BJ (cell line): ENCODE results near the gene NRL. TPM values are rescaled to one million over a fixed set of nuclear protein-coding genes. Genes with fewer than 3 reads are reported as not detected.
A peak's percentile ranks its signal among the peaks of the same experiment; 100 is the strongest.

Experiments used
- CTCF ChIA-PET: fragments of 350-600 bp; formaldehyde crosslinking; extraction: SDS; loops from one replicate; lab custom pipeline; 2021; ENCODE audit warnings: antibody characterized with exemption, inconsistent platforms; lab: Yijun Ruan, JAX
- POLR2A ChIA-PET: fragments of 300-600 bp; sonication (Branson Sonifier 250); formaldehyde crosslinking; extraction: SDS; loops from one replicate; lab custom pipeline; 2021; ENCODE audit warnings: antibody characterized with exemption; lab: Charles Lee
- DNase-seq: peaks from one replicate; pipeline ENCODE4 v3.0.0-alpha.2; 2011; ENCODE audit warnings: low read depth
- H3K27me3 ChIP-seq: 2 replicates; pipeline ENCODE4 v1.6.0; 2011; ENCODE audit warnings: low read length; ENCODE audit not compliant: control insufficient read depth, insufficient read depth
- H3K36me3 ChIP-seq: 2 replicates; pipeline ENCODE4 v1.5.1; 2011; ENCODE audit warnings: low read length; ENCODE audit not compliant: control insufficient read depth, insufficient read depth
- H3K4me3 ChIP-seq: 2 replicates; pipeline ENCODE4 v1.5.1; 2011; ENCODE audit warnings: low read depth, mild to moderate bottlenecking, control low read depth, low read length
- polyA plus RNA-seq: library from polyadenylated mRNA; depleted of rRNA; stranded (reverse); fragments of >200 nt; gene quantifications from 2 replicates; pipeline ENCODE4 v1.2.3, GENCODE V29; 2011
- TF ChIP-seq, protein P1 (sequence below): IDR thresholded peaks from 2 replicates; pipeline ENCODE4 v1.5.1; 2011; ENCODE audit warnings: low read depth, mild to moderate bottlenecking, control low read depth, inconsistent platforms, low read length, moderate library complexity; ENCODE audit not compliant: insufficient read depth

NRL gene
- polyA plus RNA-seq, 1 experiment = 0.91 TPM

DNA sequence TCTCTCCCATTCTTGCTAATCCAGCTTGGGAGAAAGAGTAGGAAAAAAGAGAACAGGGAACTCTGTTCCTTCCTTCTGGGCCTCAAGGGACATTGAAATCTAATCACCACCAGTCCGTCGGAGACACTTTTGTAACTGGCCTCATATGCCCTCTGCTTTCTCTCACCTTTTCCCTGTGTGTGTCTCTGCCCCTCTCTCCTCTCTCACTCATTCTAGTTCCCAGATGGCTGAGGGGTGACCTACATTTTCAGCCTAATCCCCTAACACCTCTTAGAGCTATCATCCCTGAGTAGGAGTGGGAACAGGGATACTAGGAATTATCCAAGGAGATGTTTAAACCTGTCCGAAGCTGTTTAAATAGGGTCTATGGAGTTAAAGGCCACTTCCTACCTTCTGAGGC is 29.5 kb downstream of the NRL start:
- CTCF ChIA-PET = interaction anchor here (0.8 to 2.0 kb wide), 7 partner anchors 8 to 49 kb away, joined by 3 to 13 read pairs (median 4); partner anchors contain the start of gene PCK2
- TF ChIP-seq, protein P1, sequence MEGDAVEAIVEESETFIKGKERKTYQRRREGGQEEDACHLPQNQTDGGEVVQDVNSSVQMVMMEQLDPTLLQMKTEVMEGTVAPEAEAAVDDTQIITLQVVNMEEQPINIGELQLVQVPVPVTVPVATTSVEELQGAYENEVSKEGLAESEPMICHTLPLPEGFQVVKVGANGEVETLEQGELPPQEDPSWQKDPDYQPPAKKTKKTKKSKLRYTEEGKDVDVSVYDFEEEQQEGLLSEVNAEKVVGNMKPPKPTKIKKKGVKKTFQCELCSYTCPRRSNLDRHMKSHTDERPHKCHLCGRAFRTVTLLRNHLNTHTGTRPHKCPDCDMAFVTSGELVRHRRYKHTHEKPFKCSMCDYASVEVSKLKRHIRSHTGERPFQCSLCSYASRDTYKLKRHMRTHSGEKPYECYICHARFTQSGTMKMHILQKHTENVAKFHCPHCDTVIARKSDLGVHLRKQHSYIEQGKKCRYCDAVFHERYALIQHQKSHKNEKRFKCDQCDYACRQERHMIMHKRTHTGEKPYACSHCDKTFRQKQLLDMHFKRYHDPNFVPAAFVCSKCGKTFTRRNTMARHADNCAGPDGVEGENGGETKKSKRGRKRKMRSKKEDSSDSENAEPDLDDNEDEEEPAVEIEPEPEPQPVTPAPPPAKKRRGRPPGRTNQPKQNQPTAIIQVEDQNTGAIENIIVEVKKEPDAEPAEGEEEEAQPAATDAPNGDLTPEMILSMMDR = no peak
- Histone ChIP-seq H3K4me3 (no peak overlapping the region), H3K27me3 (peaks cover 16% of the 10 kb centered on the region), H3K36me3 (no peaks in the 10 kb centered on the region)
- no peak for DNase-seq
- POLR2A ChIA-PET = no interaction called here

GRCh38 chr14:24084440-24084839 is 30.3 kb downstream of the NRL start:
- ChIA-PET POLR2A (no interaction called here), CTCF (interaction anchor here (0.5 to 1.9 kb wide), 4 partner anchors 8 to 66 kb away, joined by 3 to 7 read pairs (median 3); partner anchors contain the start of gene PCK2)
- TF ChIP-seq, protein P1 = no peak
- no peak for DNase-seq
- no peaks in the 10 kb centered on the region for H3K36me3 ChIP-seq
- no peak overlapping the region for H3K4me3 ChIP-seq
- peaks cover 20% of the 10 kb centered on the region for H3K27me3 ChIP-seq

DNA sequence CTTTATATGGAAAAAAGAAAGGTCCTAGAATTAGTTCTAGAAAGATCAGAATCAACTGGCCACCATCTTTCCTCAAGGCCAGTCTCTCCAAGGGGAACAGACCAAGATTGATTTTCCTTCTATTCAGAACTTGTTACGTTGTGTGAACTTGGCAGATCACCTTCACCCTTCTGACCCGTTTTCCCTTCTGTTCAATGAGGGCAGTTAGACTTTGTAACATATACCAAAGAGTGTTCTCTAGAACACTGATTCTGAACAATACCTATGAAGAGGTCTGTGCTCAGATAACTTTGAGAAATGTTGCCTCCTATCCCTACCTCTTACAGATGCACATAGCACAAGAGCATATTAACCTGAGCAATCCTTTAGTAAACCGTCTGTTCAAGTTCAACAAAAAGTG is 31.3 kb downstream of the NRL start:
- CTCF ChIA-PET = interaction anchor here (1.4 to 1.9 kb wide), 3 partner anchors 10 to 25 kb away, joined by 4 to 7 read pairs (median 5); partner anchors contain the start of gene PCK2
- POLR2A ChIA-PET = no interaction called here
- no peak for DNase-seq
- TF ChIP-seq, protein P1 = no peak
- H3K36me3 ChIP-seq = no peaks in the 10 kb centered on the region
- peaks cover 25% of the 10 kb centered on the region for H3K27me3 ChIP-seq
- H3K4me3 ChIP-seq = no peak overlapping the region

GRCh38 chr14:24082411-24083080 is 32.2 kb downstream of the NRL start:
- H3K4me3 ChIP-seq = no peak overlapping the region
- POLR2A ChIA-PET = no interaction called here
- no peak for DNase-seq
- no peaks in the 10 kb centered on the region for H3K36me3 ChIP-seq
- peaks cover 27% of the 10 kb centered on the region for H3K27me3 ChIP-seq
- TF ChIP-seq, protein P1 = no peak
- CTCF ChIA-PET = interaction anchor here (1.4 to 4.5 kb wide), 5 partner anchors 10 to 160 kb away, joined by 4 to 74 read pairs (median 5); partner anchors contain the start of genes PCK2 and TINF2

DNA sequence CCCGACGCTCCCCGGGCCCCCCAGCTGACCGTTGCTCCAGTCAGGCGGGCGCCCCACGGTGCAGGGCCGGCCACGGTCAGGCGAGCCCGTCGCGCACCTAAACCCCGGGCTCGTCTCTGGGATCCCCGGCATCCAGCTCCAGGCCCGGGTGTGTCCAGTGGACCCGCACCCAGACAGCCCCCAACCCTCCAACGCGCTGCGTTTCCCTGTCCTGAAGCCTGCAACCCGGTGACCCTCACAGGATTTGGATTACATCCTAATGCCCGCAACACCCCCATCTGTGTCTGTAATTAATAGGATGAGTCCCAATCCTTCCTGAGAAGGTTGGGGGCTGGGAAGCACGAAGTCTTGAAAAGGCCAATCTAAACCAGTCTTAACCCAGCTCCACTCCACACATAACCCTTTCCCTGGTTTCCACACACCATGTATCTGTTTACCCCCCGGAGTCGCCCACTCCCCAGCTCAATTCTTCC is 33.0 kb downstream of the NRL start:
- POLR2A ChIA-PET = no interaction called here
- CTCF ChIA-PET = interaction anchor here (0.6 to 4.5 kb wide), 9 partner anchors 11 to 1532 kb away, joined by 3 to 74 read pairs (median 4); partner anchors contain the start of genes PCK2 and TINF2
- no peak for DNase-seq
- Histone ChIP-seq H3K4me3 (peak overlapping the region; percentile 45), H3K27me3 (peaks cover 27% of the 10 kb centered on the region), H3K36me3 (no peaks in the 10 kb centered on the region)
- TF ChIP-seq, protein P1 = no peak
